HTERT RPE-1 (cell line): ENCODE measurements around the gene SH3TC1.

ENCODE experiments used
- in situ Hi-C: fragments of 300-500 bp; cut with MboI; formaldehyde crosslinking; loops from 4 replicates; pipeline ENCODE4 v1.14.3; 2020; ENCODE audit warnings: low sequenced_read_pairs

The SH3TC1 gene

DNA sequence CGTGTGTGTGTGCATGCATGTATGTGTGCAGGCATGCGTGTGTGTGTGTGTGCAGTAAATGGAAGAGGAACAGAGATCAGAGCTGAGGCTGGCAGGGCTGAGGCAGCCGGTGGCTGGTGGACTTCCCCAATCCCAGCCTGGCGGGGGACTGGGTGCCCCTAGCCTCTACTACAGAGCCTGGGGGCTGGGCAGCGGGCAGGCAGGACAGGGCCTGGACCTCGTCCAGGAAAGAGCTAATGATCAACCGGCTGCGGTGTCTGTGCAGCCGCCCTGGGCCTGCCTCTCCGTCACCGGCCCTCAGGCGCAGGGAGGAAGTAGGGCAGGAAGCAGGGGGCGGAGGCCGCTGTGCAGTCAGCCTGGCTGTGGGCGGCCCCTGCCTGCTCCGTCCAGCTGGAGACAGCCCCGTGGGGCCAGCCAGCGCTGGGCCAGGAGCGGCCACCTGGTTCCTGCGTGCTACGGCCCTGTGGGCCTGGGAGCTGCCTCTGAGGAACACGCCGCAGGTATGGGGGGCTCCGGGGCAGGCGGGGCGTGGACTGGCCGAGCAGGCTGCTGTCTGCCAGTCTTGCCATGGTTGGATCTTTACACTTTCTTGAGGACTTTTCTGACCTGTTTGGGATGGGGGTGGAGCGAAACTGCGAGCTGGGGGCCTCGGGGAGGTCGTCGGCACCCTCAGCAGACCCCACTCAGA, at the start of gene SH3TC1:
Gene SH3TC1, plus strand, starts transcription at position 385 of the 688 bp plus-strand sequence. CDS start 5,905 bp downstream, outside the sequence.
- in situ Hi-C loops: no loop called here

DNA sequence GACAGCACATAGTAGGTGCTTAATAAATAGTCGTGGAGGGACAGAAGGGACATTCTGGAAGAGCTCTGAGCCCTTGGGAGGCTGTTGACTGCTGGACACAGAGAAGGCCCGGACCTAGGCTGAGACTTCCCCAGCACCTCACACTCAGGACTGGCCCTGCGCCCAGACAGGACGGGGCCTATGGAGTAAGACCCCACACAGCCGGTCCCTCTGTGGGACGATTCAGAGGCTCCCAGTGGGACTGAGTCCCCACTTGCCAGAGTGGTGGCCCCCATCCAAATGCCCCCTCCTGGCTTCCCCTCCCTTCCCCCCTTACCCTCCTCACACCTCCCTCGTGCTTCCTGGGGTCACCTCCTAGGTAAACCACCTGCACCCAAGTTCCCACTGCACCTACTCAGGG, 49.4 kb upstream of the SH3TC1 start:
- in situ Hi-C loops: no loop called here

DNA sequence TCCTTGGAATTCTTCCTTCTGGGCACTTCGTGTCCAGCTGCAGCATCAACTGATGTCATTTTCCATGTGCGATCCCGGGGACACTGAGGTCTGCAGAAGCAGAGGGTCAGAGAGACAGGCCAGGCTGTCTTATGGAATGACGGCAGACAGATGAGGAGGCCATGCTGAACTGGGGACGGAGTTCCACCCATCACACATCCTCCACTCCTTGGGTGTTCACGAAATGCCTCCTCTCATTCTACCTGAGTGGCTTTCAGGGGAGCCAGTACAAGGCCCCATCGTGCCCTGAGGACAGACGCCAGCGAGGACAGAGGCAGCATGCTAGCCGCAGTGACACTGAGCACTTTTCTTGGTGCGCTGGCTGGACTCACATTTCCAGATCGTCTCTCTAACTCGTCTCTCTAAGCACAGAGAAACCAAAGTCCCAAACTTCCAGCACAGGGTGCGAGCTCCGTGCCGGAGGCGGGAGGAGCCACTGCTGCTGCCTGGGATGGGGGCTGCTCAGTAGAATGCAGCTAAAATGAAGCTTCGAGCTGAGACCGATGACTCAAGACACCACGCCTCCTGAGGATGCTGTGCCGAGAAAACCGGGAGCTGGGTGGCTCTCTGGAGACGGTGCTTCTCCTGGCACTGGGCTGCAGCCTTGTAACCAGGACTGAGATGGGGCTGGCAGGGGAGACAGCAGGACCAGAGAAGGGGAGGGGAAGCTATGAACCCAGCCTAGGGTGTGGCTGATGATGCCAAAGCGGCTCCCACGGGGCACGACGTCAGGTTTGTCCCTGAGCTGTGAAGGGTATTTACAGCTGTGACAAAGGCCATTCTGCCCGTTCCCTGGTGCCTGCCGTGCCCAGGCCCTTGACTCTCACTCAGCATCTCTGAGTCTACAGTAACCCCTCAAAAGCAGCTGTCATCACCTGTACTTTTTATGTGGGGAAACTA, 48.7 kb upstream of the SH3TC1 start:
- in situ Hi-C loops: no loop called here

DNA sequence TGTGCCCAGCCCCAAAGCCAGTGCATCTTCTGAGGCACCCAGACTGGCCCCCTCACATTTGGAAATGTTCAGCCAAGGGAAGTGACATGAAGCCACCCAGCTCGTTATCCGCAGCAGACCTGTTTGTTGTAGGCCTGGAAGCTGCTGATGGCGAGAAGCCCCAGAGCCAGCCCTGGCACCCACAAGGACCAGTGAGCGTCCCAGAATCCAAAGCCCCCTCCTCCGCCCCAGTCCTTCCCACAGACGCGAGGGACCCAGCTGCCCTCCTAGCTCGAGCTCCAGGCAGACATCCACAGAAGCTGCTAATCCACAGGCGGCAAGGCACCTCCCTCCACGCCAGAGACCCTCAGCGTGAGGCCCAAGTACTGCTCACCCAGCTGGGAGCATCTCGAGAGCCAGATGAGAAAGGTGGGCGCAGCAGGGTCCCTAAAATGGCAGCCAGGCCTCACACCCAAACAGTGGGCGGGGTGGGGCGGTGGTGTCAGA, 47.9 kb upstream of the SH3TC1 start:
- in situ Hi-C loops: no loop called here

DNA sequence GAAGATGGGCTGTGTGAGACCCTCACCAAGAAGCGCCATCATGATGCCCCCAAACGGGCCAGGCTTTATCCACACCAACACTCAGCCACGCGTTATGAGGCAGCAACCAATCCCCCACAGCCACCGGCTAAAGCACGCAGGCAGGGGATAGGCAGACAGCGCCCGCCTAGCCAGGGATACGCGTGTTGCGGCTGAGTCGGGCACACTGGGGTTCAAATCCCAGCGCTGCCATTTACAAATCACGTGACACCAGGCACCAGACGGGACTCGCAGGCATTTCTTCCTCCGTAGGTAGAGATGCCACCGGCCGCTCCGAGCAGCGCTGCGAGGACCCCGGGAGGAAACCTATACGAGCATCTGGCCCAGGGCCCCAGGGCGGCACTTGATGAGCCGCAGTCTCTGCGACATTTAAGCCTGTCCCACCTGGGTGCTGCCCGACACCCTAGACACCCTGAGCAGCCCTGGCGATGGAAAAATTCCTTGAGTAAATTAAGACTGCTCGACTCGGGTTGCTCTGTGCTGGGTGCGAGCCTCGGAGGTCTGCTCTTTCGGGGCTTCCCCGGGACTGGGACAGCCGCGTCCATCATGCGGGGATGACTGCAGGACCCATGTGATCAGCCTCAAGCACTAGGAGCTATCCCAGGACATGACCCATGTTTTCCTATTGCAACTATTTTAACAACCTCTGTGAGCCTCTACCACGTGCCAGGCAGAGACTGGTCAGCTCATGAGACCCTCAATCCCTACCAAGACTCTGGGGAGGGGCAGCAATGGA, 46.8 kb upstream of the SH3TC1 start:
- in situ Hi-C loops: no loop called here

DNA sequence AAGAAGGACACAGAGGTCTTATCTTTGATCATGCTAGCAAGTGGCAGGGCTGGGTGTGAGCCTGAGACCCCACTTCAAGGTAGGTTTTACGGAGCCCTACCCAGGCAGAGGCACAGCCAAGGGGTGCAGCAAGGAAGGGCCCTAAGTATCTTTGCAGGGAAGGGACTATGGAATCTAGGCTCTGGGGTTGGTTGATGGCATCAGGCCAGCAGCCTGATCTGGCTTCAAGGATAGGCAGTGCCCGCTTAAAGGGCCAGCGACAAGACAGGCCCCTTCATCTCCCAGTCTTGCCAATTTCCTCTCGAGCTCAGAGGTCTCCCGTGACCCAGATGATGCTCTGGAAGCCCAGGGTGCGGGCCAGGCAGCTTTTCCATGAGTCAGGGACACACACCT, 46.2 kb upstream of the SH3TC1 start:
- in situ Hi-C loops: no loop called here

DNA sequence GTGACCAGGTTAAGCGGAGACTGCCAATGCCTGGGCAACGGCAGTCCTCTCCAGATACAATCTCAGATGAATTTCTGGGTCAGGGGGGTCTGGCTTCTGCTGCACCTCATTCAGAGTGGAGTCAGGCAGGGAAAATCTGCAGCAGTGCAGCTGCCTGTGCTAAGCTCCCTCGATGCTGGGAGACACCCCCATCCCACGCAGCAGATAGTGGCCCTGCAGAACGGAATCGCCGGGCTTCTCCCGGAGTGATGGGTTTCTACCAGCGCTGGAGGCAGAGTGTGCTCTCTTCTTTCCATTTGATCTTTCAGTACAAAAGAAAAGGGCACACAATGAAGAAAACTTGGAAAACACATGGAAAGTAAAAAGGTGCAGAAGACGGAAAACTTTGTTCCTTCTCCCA, 45.6 kb upstream of the SH3TC1 start:
- in situ Hi-C loops: no loop called here

DNA sequence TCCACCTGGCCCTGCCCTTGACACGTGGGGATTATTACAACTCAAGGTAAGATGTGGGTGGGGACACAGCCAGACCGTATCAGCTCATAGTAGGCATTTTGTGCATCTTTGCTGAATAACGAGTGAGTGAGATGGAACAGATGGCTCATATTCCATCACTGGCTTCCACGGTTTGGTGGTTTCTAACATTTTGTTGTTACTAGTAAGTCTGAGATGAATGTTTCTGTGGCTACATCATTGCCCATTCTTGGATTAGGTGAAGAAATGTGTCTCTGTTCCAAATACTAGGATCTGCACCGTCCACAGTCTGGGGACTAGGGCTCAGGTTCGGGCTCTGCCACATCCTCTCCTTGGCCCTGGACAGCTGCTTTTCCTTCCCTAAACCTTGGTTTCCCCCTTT, 44.0 kb upstream of the SH3TC1 start:
- in situ Hi-C loops: no loop called here

DNA sequence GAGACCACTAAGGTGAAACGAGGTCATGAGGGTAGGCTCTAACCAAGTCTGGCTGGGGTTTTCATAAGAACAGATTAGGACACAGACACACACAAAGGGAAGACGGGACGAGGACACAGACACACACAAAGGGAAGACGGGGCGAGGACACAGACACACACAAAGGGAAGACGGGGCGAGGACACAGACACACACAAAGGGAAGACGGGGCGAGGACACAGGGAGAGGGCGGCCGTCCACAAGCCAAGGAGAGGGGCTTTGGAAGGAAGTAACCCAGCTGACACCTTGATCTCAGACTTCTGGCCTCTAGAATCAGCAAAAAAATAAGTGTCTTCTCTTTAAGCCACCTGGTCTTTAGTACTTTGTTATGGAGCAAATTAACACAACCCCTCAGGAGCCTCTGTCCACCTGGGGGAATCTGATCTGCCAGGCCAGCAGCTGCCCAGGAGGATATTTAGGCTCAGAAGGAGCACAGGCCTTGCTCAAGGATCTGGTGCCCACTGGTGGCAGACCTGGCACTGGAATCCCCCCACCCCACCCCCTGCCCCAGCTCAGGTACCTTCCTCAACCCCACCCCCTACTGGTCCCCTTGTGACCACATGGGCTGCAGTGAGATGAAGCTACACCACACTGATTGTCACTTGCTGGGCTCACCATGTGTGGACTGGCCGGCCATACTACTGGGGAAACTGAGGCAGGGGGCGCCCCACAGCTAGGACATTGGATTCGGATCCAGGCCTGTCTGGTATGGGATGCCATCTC, 43.2 kb upstream of the SH3TC1 start:
- in situ Hi-C loops: no loop called here

DNA sequence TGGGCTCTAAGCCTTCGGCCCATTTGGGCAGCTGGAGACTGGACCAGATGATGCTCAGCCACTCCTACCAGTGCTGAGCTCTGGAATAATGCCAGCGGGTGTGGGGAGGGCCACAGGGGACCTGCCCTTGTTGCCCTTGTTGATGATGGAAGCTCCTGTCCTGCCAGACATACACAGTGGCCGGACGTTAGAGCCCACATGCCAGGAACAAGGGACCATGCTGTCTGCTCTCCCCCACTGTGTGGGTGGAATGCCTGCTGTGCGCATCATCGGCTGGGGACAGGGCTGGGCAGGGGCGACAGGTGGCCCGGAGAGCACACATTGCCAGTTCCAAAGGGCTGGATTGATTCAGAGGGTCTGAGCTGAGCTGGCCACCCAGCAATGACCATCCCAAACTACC, 42.5 kb upstream of the SH3TC1 start:
- in situ Hi-C loops: no loop called here

DNA sequence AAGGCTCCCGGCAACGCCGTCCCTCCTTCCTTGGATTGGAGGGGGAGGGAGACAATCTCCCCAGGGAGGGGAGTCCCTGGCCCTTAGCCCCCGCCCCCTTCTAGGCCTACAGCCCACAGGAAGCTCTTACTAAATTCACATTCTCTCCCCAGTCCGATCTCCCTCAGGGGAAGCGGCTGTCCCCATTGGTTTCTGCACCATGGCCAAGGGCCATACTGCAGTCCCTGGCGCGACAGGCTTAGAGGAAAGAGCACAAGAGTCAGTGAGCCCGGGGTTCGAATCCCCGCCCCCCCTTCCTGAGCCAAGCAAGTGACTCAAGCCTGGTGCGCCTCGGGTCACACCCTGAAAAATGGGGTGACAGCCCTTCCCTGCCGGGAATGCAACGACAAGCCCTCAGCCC, 41.6 kb upstream of the SH3TC1 start:
- in situ Hi-C loops: no loop called here

DNA sequence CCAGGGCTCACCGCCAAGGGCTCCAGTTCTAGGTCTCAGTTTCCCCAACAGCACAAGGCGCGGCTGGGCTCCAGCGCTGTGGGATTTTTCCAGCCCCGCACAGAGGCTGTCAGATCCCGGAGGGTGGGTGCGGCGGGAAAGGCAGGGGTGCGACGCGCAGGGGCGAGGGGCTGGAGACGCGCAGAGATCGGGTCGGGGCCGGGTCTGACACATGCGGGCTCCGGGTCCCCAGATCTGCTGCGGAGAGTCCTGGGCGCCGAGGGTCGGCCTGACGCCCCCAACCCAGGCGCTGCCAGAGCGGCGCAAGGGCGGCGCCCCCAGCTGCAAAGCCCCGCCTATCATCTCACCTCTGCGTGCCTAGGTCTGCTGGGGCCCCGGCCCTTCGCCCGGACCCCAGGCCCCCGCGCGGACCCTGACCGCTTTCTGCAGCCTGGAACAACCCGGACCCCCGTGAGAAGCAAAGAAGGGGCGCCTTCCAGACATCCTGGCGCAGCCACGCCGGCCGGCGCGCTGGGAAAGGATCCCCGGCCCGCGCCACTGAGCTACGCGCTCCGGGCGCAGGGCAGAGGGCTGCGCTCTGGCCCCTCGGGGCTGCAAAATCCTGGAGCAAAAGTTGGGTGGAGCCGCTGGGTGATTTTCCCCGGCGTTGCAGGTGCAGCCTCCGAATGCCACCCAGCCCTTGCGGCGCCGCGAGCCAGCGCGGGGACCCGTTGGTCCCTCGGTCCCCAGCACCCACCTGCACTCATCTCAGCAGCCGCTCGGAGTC, 41.0 kb upstream of the SH3TC1 start:
- in situ Hi-C loops: no loop called here

DNA sequence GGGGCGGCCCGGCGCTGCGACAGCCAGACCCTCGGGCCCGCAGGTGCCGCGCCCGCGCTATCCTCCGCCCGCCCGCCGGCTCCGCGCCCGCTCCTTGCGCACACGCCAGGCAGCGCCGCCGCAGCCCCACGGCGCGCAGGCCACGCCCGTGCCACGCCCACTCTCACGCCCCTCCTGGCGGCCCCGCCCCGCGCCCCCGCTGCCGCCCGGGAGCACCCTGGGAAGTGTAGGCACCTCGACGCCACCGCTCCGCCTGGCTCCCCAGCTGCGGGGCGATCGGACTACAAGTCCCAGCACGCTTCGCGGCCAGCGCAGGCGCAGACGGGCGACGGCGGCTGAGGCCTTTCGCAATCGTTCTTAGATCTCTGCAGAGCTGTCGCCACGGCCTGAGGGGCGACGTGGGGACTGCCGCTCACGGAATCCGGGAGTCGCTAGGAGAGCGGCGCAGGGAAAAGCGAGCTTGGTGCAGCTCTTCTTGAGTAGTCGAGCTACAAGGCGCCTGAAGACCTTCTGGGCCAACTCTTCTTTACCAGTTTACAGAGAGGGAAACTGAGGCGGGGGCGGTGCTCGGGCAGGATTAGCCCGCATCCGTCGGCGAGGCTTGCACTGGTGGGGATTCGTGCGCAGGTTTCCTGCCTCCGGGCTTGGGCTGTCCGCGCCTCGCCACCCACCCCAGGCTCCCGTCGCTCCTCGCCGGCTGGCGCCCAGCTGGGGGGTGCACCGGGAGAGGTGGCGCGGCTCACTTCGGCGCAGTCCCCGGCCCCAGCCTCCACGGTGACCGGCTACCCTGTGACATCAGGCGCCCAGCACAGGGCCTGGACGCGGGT, 40.2 kb upstream of the SH3TC1 start, which contains the start of gene ABLIM2:
Gene ABLIM2, minus strand, starts transcription at position 104 of the 827 bp plus-strand sequence. CDS start 124 bp downstream, outside the sequence.
- in situ Hi-C loops: no loop called here

DNA sequence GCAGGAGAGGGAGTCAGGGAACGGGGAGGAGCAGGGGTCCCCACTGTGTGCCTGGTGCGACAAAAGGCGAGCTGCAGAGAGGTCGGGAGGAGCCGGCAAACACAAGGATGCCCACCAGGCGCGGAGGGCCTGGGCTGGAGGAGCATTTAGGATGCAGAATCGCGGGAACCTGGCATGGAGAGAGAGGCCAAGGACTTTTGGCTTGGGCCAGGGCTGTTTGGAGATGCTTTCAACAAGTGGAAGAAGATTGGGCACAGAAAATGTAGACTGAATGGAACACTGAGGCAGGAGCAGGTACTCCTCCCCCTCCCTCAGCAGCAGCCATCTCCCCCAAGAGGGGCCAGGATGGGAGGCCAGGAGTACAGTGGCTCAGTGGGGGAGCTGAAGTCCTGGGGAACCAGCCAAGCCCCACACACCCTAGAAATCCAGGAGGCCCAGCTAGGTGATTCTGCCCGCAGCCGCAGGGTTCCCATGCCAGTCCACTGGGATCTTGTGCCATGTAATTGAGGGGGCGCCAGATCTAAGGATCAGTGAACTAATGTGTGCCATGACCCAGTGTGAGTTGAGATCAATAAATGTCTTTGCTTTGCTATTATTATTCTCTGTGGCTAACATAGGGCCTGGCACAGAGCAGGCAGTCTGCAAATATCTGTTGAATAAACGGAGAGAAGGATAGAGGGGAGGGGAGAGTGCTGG, 39.4 kb upstream of the SH3TC1 start:
- in situ Hi-C loops: no loop called here

DNA sequence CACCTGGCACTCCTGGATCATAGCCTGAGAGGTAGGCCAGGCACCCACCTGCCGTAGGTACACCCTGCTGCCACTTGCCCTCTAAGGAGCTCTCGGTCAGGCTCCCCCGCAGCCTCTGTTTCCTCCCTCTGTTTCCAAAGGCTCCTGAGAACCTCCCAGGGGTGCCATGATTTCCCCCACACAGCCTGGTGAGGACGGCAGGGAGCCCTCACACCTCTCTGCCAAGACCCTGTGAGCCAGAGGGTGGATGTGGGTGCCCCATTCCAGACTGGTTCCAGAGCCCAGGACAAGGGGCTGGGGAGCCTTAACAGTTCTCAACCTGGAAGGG, 38.9 kb upstream of the SH3TC1 start:
- in situ Hi-C loops: no loop called here

DNA sequence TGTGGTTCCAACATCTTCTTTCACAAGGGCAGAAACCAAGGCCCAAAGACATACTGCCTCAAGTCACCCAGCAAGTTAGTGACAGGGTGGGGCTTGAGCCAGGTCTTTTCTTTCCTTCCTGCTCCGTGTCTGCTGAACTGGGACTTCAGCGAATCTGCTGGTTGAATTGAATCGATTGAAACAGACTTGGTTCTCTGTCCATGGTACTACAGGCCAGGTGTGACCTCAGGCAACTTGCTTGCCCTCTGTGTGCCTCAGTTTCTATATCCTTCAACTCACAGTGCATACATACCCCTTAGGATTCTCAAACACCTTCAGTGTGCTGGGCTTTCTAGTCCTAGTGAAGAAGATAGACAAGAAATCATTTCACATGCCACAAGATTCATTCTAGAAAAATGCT, 38.5 kb upstream of the SH3TC1 start:
- in situ Hi-C loops: no loop called here

DNA sequence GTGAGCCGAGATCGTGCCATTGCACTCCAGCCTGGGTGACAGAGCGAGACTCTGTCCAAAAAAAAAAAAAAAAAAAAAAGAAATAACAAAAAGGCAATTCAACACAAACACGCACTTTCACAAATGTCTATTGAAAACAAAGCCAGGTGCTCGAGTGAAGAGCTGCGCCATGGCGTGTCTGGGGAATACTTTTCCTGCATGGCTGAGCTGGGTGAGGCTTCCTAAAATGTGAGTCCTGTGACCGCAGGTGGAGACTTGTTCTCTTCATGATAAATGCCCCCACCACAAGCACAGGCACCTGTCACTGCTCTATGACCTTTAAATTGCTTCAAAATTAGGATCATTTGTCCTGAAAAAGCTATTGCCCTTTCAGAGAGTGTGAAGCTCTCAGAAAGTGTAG, 36.5 kb upstream of the SH3TC1 start:
- in situ Hi-C loops: no loop called here

DNA sequence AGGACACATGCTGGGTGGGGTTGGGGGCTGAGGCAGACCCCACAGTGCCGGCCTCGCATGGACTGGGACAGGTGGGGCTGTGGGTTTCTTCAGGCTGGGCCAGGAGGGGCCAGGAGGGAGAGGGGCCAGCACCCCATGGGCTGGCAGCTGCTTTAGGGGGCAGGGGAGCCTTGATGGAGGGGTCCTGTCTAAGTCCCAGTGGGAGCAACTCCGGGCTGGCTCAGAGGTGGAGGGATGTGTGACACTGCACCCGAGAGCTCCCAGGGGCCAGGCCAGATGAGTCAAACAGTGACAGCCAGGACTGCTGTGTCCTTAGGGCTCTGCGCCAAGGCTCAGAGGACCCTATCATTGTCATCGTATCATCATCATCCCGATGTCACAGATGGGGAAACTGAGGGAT, 36.1 kb upstream of the SH3TC1 start:
- in situ Hi-C loops: no loop called here
